GM12864 (cell line): ENCODE data around the gene STAP2.
"Not testable (repeated sequence)": the region's sequence is repeated elsewhere in the genome, so short reads cannot be mapped to it uniquely, and the experiment has no call there.

Experiments used
- DNase-seq: peaks from one replicate; pipeline ENCODE4 v3.0.0-alpha.2; 2011; ENCODE audit warnings: low read depth
- H3K4me3 ChIP-seq: 2 replicates; pipeline ENCODE4 v1.5.1; 2011; ENCODE audit warnings: mild to moderate bottlenecking, low read depth, low read length, control low read depth
- CTCF ChIP-seq: IDR thresholded peaks from 2 replicates; pipeline ENCODE4 v1.5.1; 2011; ENCODE audit warnings: low read depth, mild to moderate bottlenecking, moderate library complexity, low read length, control low read depth, inconsistent platforms; ENCODE audit errors: missing control alignments

The STAP2 gene

GRCh38 chr19:4279530-4280422 lies 58.9 kb downstream of the STAP2 start:
- DNase-seq = no peak
- no peak for TF ChIP-seq CTCF
- no peak overlapping the region for H3K4me3 ChIP-seq

- DNase-seq = no peak
- TF ChIP-seq CTCF = no peak
- no peak overlapping the region for H3K4me3 ChIP-seq
These were observed 59.4 kb downstream of the STAP2 start for GRCh38 chr19:4279267-4279529.

GRCh38 chr19:4278419-4279266 lies 60.0 kb downstream of the STAP2 start, which contains the start of gene SHD:
TSS of gene SHD (plus strand) at chr19:4279266. CDS start at chr19:4280064, 798 bp downstream.
- DNase-seq = no peak
- no peak for TF ChIP-seq CTCF
- H3K4me3 ChIP-seq = no peak within 1 kb of the TSS

GRCh38 chr19:4278010-4278409 lies 60.6 kb downstream of the STAP2 start:
- no peak for TF ChIP-seq CTCF
- no peak overlapping the region for H3K4me3 ChIP-seq
- no peak for DNase-seq

- no peak for DNase-seq
- H3K4me3 ChIP-seq = no peak overlapping the region
- TF ChIP-seq CTCF = no peak
These were observed 61.4 kb downstream of the STAP2 start for GRCh38 chr19:4277191-4277696.

GRCh38 chr19:4274321-4274686 lies 64.3 kb downstream of the STAP2 start:
- DNase-seq = not testable (repeated sequence)

More at GRCh38 chr19:4274321-4274686, 64.3 kb downstream of the STAP2 start:
- H3K4me3 ChIP-seq = not testable (repeated sequence)
